MM.1S (cell line): ENCODE results near the gene BCL11A.

Experiments used
- CTCF ChIP-seq: fragments of 300-600 bp; sonication (generic); IDR thresholded peaks from 2 replicates; pipeline ENCODE4 v1.5.1; 2016; ENCODE audit warnings: antibody characterized with exemption, low read length, mixed read lengths
- EZH2 ChIP-seq: fragments of 300-600 bp; sonication (generic); optimal IDR thresholded peaks from 2 replicates; pipeline ENCODE3; 2017; ENCODE audit warnings: low read depth, mild to moderate bottlenecking, antibody characterized with exemption, low read length, mixed read lengths
- EZH2phosphoT487 ChIP-seq: fragments of 300-600 bp; sonication (generic); IDR thresholded peaks from 2 replicates; pipeline ENCODE4 v1.6.1; 2018; ENCODE audit warnings: antibody characterized with exemption, low read length

- no peak for TF ChIP-seq EZH2
- no peak for TF ChIP-seq EZH2phosphoT487
- no peak for TF ChIP-seq CTCF
These were observed 21.7 kb downstream of the BCL11A start for GRCh38 chr2:60531701-60532133.
